GM21786 (cell line): Measurements from ENCODE around the gene SEMA4D.

ENCODE experiments used
- ATAC-seq: cut with Tn5 transposase; IDR thresholded peaks from one replicate; pipeline ENCODE4 v1.9.1; 2021; ENCODE audit not compliant: unreplicated experiment

SEMA4D gene

DNA sequence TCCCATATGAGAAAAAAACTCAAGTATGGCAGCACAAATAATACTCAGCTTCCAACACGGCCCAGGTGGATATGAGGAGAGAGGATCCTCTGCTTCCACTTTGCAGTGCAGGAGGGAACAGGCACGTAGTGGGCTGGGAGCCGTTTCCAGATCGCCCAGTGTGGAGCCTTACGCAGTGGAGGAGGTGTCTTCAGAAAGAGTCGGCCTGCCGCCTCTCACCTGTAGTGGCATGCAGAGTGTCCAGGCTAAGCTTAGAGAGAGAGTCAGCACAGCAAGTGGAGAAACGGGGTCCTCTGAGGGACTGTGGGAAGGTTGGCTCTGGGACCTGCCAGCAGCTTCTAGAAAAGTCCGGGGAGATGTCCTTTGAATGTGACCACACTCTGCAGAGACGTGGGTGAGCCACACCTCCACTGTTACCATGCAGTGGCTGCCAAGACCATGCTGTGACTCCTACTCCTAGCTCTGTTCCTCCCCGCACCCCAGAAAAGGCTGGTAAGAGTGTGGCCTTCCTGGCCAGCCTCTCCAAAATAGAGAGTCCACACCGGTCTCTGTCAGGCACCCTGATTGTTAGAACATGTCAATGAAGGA lies 3.5 kb upstream of the SEMA4D start:
- no peak for ATAC-seq

DNA sequence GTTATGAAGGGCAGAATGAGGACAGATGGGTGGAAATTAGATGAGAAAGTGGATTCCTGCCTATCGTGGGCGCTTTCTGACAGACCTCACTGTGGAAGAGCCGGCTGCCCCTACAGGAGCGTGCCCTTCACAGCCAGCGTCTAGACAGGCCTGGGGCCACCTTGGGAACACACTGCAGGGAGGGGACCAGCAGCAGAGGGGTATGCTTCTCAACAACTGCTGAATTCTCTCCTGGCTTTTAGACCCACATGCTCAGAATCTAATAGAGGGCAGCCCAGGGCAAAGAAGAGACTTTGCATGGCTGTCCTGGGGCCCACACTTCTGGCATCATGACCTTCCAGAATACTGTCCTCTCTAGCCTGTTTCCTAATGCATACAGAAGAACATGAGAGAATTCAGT lies 2.1 kb upstream of the SEMA4D start:
- ATAC-seq = no peak

DNA sequence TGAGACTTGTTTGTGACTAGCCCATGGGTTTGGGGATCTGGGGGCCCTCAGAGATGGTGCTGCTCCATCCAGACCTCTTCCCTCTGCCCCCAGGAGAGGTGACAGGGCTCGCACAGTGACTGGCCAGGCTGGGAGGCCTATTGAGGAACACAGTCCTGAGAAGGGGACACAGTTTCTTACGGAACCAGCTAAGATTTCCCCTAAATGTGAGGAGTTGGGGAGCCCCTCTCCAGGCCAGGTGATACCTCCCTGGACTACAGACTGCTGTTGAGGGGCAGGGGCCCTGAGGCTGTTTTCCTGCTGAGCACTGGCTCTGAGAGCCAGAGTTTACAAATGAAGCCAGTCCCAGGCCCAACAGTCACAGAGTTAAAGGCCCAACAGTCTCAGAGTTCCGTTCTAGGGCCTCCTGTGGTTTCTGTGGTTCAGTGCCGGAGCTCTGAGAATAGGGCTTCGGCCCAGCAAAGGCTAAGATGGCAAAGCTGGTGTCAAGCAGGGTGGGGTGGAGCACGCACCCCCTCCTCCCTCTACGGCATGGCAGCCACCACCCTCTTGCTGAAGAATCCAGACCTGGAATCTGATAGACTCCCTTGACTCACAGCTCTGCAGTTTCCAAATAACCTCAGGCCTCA lies 1.1 kb upstream of the SEMA4D start:
- no peak for ATAC-seq

DNA sequence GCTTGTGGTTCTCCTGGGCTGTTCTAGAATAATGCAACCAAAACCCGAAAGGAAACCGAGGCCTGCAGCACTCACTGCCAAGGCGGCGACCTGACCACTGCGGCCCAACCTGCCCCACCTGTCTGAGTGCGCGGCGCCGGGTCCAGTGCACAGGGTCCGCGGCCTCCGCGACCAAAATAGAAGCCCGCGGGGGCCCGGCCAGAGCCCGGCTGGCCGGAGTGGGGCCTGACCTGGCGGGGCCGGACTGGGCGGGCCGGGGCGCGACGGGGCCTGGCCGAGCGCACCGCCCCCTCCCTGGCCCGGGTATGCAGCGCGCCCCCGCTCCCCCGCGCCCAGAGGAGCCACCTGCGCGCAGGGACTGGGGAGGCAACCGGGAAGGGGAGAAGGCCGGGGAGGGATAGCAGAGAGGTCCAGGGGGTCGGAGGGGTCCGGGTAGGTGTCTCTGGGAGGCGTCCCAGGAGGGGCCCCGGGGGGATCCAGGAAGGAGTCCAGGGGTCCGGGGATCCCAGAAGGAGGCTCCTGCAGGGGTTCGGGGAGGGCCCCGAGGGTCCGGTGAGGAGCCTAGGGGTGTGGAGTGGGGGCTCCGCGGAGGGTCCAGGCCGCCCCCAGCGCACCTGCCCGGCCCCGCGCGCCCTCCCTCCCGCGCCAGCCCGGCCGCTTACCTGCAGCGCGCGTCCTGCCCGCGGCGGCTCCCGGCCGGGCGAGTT lies 503 bp downstream of the SEMA4D start:
- ATAC-seq = no peak

DNA sequence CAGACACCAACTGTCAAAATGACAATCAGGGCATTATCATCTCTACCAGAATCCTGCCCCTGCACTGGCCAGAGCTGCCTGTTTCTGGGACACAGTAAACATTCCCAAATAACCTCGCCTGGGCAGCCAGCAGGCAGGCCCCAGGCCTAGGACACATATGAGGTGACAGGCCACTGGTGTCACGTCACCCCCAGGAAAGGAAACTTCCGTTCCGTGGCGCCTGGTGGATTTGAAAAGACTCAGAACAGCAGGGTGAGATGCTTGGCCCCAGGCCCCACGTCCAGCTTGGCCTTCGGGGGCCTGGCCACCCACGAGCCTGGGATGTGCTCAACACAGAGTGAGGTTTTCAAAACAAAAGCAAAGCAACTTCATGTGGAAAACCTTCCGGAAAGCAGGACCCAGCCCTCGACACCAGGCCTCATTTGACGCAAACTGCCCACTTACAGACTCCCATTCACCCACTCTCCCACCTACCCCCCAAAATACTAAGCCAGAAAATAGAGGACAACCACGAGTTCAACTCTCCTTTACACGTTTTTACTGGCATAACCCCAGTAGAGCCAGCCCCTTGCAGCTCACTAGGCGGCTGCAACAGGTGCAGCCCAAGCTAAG lies 1.2 kb downstream of the SEMA4D start:
- ATAC-seq = no peak

DNA sequence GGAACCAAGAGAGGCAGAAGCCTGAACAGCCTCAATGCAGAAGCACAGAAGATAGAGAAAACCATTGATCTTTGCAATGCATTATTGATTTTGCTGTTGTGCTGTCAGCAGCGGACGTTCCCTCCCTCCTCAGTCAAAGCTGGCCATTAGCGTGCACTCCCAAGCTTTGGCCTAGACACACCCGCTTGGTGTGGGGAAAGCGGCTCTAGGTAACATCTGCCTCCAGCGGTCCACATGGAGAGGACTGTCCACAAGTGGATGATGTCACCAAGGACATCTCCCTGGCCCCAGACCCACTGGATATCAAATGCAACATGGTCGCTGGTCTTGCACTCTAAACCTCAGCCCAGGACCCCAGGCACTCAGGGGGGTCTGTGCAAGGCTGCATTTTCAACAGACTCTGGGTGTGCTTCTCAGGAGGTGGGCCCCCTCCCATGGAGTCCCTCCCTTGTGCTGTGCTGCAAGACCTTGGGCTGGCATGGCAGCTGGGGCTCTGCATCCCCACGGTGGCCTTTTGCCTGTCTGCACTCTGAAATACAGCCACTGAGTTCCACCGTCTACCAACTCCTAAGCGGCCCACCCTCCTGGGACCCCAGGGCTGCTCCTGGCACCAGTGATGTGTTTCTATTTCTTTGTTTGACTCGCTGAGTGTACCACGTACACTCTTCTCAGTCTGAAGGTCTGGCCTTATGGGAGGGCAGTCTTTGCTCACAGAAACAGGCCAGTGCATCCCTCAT lies 1.9 kb downstream of the SEMA4D start:
- ATAC-seq = no peak

DNA sequence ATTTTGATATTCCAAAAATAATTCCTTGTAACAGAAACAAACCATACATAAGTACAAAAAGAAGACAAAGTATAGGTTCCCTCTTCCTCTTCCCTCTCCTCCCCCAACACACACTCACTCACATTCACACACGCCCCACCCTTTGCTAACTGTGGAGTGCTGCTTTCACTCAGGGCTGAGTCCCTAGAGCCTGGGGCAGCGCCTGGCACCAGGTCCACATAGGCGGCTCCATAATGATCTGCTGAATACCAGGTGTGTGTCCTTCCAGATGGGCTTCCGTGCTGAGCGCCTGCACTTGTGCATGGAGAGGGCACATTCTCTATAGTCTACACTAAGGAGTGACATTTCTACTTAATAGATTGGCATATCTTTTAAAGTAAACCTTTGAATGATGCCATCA lies 3.7 kb downstream of the SEMA4D start:
- ATAC-seq = no peak

DNA sequence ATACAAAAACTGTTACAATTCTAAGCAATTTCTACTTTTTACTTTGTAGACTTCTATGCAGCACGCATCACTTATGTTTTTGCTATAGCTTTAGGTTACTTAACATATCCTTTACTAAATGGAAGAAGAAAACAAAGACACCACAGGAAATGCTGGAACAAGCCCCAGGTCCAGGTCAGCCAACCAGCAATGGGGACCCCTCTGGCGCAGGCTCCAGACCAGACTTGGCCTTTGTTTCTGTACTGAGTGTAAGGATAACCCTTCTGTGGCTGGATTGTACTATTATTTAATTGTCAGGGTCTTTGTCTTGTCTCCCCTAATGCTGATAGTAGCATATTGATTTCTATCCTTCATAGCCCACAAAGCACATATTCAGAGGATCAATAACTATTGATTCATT lies 4.2 kb downstream of the SEMA4D start:
- ATAC-seq = no peak

DNA sequence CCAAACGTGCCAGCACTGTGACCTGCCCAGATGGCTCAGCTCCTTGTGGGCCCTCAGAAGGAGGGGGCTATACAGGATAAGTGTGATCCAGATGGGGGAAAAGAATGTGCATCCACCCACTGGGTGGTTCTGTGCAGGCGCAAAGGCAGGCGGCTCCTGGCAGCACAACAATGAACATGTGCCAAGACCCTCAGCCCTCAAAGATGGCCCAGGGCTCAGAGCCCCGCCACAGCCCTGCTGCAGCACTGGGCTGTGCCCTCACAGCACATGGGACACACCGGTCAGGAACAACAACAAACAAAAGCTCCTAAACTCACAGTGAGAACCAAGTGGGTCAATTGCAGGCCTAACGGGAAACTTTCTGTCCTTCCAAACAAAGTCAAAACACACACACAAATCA lies 4.7 kb downstream of the SEMA4D start:
- no peak for ATAC-seq

DNA sequence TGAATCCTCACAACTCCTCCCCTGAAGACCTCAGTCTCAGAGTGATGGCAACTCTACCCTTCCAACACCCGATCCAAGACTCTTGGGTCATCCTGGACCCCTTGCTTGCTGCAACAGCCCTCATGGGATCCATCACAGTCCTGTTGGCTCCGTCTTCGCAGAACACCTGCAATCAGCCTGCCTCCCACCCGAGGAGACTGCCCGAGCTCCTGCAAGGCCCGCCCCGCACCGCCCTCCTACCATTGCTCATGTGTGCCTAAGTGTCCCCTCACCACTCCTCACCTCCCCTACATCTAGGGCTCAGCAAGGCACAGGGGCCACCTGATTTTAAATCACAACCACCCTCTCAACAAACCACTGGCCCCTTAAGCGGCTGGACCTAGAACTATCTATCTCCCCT lies 5.3 kb downstream of the SEMA4D start:
- ATAC-seq = no peak

DNA sequence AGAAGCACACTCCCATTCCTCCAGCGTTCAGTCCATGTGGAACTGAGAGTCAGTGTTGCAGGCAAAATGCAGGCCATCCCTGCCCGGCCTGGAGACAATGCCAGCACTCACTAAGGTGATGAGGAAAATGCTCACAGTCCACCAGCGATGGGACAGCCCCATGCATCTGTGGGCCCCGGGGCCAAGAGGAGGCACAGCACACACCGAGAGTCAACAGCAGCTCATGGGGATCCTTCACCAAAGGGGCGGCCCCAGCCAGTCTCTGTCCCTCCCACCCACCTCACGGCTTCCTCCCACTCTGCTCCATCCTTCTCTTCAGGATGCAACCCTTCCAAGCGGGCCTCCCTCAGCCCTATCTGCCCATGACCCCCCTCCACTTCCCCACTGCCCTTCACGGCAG lies 6.2 kb downstream of the SEMA4D start:
- peak; percentile 39 for ATAC-seq

DNA sequence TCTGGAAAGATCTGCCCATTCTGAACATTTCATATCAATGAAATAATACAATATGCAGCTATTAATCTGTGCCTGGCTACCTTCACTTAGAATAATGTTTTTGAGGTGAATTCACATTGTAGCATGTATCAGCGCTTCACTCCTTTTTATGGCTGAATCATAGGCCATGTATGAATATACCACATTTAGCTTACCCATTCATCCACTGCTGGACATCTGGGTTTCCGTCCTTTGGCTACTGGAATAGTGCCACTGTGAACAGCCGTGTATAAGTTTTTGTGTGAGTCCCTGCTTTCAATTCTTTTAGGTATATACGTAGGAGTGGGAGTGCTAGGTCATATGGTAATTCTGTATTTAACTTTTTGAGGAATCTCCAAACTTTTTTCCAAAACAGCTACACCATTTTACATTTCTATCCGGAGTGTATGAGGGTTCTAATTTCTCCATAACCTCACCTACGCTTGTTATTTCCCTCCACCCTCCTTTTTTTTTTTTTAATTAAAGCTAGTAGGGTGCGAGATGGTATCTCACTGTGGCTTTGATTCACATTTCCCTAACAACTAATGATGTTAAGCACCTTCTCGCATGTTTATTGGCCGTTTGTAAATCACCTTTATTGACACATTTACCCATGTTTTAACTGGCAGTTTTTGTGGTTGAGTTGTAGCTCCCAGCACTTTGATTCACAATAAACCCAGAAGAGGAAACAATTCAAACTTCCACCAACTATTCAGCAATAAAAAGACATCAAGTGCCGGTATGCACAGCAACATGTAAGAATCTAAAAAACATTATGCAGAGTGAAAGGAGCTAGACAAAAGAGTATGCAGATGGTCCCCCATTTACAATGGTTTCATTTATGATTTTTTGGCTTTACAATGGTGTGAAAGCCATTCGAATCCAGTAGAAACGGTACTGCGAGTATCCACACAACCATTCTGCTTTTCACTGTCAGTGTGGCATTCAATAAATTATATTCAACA lies 8.1 kb downstream of the SEMA4D start:
- ATAC-seq = no peak

DNA sequence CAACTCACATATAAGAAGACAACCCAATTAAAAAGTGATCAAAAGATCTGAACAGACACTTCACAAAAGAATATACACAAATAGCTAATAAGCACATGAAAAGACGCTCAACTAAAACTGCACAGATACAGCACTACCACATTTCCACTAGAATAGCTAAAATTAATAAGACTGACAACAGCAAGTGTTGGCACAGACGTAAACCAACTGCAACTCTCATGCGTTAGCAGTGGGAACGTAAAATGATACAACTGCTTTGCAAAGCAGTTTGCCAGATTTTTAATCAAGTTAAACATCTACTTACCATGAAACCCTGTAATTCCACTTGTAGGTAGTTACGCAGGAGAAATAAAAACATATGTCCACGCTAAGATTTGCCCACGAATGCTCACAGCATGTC lies 9.0 kb downstream of the SEMA4D start:
- no peak for ATAC-seq

DNA sequence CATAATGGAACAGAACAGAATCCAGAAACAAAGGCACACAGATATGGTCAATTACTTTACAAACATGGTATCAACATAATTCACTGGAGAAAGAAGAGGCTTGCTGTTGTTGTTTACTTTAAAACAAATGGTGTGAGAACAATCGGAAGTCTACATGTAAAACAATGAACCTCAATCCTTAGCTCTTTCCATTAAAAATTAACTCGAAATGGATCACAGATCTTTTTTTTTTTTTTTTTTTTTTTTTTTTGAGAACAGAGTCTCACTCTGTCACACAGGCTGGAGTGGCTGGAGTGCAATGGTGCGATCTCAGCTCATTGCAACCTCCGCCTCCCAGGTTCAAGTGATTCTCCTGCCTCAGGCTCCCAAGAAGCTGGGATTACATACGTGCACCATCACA lies 9.8 kb downstream of the SEMA4D start:
- no peak for ATAC-seq

DNA sequence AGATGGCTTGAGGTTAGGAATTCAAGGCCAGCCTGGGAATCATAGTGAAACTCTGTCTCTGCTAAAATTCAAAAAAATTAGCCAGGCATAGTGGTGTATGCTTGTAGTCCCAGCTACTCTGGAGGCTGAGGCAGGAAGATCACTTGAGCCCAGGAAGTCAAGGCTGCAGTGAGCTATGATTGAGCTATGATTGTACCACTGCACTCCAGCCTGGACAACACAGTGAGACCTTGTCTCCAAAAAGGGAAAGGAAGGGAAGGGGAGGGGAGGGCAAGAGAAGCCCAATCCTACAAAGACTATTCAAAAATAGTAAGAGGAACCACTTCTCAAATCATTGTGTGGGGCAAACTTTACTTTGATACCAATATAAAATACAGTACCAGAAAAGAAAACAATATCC lies 11.2 kb downstream of the SEMA4D start:
- ATAC-seq = no peak

DNA sequence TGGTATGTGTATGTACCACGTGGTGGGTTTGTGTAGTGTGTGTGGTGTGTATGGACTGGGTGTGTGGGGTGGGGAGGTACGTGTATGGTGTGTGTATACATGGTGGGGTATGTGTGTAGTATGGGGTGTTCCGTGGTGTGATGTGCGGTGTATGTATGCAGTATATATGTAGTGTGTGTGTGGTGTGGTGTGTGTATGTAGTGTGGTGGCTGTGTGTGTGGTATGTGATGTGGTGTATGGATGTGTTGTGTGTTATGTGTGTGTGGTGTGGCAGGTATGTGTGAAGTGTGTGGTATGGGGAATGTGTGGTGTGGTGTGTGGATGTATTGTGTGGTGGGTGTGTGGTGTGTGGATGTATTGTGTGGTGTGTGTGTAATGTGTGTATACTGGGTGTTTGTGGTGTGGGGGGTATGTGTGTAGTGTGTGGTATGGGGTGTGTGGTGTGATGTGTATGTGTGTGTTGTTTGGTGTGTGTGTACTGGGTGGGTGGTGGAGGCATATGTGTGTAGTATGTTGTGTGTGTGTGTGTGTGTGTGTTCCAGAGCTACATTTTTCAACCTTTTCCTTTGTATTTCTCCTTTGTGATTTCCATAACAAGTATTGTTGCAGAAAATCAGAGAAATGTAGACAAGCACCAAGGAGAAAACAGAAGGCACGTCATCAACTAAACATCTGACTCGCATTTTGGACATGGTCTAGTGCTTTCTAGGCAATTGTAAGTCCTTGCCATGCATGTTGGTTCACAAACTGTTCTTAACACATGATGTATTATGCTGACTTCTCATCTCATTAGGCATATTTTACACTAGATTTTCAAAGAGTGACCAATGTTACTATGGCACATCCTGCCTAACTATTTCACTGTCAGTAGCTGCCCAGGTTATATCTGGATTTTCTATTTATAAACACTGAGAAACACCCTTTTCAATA lies 13.2 kb downstream of the SEMA4D start:
- ATAC-seq = peak; percentile 54

DNA sequence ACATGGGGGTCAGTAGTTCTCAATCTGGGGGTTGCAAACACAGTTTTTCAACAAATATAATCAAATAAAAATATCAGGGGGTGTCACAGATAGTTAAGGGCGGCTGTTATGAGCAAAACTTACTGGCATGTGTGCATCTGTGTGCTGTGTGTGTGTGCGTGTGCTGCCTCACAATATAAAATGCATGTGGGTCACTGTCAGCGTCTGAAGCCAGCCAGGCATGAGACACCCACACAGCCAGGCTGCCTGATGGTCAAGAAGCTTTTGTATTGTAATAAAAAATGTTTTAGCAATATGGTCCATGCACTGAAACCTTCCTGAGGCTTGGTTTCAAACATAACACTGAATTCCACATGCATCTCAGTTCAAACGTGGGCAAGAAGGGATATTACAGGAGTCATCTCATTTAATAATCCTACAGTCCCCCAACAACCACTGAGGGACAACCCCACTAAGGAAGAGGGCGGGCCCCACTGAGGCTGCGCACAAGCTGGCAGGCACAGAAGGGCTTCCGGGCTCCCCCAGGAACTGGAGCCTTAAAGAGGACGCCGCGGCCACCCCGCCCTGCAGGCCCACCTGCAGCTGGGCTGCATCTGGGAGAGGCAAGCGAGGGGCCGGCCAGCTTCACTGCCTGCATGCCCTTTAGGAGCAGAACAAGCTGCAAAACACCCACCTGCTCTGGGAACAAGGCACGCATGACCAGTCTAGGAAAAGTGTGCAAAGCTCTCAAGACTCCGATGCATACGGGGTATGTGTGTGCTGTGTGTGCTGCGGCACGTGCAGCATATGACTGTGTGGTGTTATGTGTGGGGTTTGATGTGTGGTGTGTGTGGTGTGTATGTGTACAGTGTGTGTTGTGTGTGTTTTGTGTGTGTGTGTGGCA lies 14.1 kb downstream of the SEMA4D start:
- peak; percentile 77 for ATAC-seq

DNA sequence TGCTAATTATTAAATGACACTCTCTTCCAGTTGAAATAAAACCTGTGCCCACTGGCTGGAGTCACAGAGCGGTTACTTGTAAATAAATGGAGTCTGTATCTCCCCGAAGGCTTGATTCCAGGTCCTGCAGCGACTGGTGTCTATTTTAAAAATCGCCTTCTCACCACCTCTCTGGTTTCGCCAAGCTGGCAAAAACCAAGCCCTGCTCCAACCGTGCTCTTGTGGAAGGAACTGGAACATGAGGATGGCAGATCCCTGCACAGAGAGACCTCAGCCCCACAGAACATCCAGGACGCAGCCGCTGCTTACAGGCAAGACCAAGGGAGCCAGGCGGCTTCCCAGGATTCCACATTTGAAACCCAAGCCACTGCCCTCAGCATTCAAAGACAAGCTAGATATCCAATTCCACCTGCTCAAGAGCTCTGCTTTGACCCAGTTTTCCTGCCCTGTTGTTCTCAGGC lies 15.0 kb downstream of the SEMA4D start:
- no peak for ATAC-seq
